Muscle layer of duodenum (tissue), 2 donors: ENCODE measurements around the gene NFATC2.

ENCODE experiments used
- H3K27ac ChIP-seq: one replicate; pipeline ENCODE4 v1.7.0; 2013; ENCODE audit warnings: mild to moderate bottlenecking, low read length
- H3K27me3 ChIP-seq: one replicate; pipeline ENCODE4 v1.7.0; 2013; ENCODE audit warnings: low read depth, mild to moderate bottlenecking, control low read depth, low read length
- H3K36me3 ChIP-seq, 2 donors: one replicate each; pipeline ENCODE4 v1.7.0; 2013; ENCODE audit warnings: low read length in 2 of 2, control low read depth in 1 of 2, mild to moderate bottlenecking in 1 of 2; ENCODE audit not compliant: insufficient read depth in 2 of 2, control insufficient read depth in 1 of 2
- H3K4me1 ChIP-seq, 2 donors: one replicate each; pipeline ENCODE4 v1.7.0; 2013; ENCODE audit warnings: low read length in 2 of 2, mild to moderate bottlenecking in 2 of 2, control low read depth in 1 of 2, moderate library complexity in 1 of 2; ENCODE audit not compliant: insufficient read depth in 2 of 2, control insufficient read depth in 1 of 2
- H3K4me3 ChIP-seq, 2 donors: one replicate each; pipeline ENCODE4 v1.7.0; 2013; ENCODE audit warnings: low read length in 2 of 2, low read depth in 1 of 2, mild to moderate bottlenecking in 1 of 2
- H3K9me3 ChIP-seq, 2 donors: one replicate each; pipeline ENCODE4 v1.7.0; 2013; ENCODE audit warnings: low read length in 2 of 2, control low read depth in 1 of 2, mild to moderate bottlenecking in 1 of 2; ENCODE audit not compliant: control insufficient read depth in 1 of 2
- donor health status: healthy.

The NFATC2 gene

DNA sequence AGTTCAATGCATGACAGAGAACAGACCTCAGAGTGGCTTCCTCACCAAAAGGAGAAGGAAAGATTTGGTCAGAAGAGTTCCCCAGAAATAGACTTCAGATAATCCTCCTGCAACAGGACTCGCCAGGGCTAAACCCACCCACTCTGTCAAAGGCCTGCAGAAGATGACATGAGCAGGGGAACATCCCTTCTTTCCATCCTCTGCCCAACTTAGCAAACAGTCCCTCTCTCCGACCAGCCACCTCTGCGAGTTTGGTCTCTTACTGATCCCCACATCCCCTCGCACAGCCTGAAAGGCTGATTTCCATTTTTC, 7.5 kb downstream of the NFATC2 start:
- H3K27ac ChIP-seq: no peak overlapping the region
- no peaks in the 10 kb centered on the region for H3K36me3 ChIP-seq
- H3K4me1 ChIP-seq: peaks cover 0 to 6% of the 10 kb centered on the region in 2 donors
- no peaks in the 10 kb centered on the region for H3K27me3 ChIP-seq
- no peaks in the 10 kb centered on the region for H3K9me3 ChIP-seq
- no peak overlapping the region for H3K4me3 ChIP-seq

DNA sequence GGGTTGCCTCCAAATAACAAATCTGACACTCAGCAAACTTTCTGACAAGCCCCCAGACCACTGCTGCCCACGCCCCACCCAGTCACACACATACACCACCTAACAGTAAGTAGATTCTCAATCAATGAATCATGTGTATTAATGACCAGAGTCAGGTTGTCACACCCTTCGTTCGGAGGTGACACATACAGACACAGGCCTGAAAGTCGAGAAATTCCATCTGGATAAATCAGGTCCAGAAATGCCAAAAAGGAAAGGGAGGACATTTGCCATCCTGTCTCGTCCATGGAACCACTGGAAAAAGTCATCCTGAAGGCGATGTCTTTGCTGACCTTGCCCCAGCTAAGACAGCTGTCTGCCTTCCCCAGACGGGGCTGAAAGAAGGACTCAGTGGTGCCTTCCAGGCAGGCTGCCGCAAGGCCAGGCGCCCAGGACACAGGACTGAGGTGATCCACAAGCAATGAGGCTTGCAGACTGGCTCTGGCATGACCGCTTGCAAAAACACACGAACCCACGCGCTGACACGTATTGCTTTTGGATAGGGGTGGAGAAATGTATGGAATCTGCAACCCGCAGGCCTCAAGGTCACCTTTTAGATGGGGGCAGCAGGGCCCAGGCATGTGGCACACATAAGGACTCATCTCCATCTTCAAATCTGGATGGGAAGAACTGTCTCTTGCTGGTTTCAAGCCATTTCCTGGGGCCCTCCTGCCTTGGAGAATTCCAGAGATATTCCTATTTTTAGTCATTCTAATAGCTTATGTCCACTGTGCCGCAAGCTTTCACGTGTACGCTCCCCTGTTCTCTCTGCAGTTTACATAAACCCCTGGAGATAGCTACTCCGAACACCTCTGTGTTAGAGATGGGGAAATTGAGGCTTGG, 9.0 kb downstream of the NFATC2 start:
- Histone ChIP-seq H3K27ac (peak overlapping the region; percentile 61), H3K4me1 (peaks cover 0 to 12% of the 10 kb centered on the region in 2 donors), H3K9me3 (no peaks in the 10 kb centered on the region), H3K4me3 (no peak overlapping the region), H3K27me3 (no peaks in the 10 kb centered on the region), H3K36me3 (no peaks in the 10 kb centered on the region)

DNA sequence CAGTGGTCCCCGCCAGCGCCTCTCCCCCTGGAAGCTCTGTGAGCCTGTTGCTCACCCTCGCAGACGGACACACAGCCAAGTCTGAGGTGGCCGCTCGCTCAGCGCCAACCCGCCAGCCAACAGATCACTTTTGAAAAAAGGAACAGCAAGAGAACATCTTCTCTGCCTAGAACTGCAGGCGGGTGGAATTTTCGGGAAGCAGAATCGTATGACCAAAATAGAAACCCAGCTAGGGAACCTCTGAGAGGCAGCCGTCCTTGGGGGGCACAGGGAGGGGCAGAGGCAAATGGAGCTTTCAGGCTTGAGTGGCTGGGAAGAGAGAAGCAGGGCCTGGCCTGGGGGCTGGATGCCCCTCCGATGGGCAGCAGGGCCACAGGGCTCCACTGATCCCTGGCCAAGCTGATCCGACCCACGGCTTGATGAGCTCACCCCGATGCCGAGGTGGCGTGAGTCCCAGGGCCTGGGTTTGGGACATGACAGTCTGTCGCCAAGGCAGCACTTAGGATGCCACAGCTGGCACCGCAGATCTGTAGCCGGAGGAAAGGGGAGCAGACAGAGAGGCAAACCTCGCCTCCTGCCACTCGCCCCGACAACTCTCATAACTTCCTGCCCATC, 9.8 kb downstream of the NFATC2 start:
- H3K36me3 ChIP-seq: no peaks in the 10 kb centered on the region
- no peaks in the 10 kb centered on the region for H3K9me3 ChIP-seq
- H3K4me1 ChIP-seq: peaks cover 0 to 12% of the 10 kb centered on the region in 2 donors
- H3K4me3 ChIP-seq: no peak overlapping the region
- no peaks in the 10 kb centered on the region for H3K27me3 ChIP-seq
- H3K27ac ChIP-seq: peak overlapping the region; percentile 61

DNA sequence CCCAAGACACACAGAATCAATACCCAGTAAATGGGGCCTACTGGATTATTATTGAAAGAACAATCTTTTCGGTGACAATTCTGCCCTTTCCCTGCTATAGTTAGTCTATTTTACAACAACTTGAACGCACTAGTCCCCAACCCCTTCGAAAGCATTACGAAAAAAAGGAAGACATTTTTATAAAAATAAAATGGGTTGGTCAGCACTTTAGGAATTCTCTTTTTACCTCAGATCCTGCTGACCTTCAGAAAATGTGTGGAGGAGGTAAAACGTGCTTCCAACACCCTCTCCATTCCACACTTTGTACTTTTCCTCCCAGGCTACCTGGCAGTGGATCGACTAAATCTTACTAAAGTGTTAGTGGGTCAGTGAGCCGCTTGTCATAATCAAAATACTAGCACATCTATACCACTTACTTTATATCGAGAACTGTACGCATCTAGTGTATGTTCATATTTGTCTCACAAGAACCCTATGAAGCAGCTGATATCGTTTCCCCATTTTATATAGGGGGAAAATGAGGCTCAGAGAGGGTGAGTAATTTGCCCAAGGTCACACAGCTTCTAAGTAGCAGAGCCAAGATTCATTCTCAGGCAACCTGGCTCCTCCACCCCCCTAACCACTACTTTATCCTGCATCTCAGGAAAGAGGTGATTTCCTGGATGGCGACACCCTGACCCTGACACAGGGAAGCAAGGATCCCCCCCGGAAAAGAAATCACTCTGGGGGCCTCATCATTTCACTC, 10.6 kb downstream of the NFATC2 start:
- peaks cover 0 to 12% of the 10 kb centered on the region in 2 donors for H3K4me1 ChIP-seq
- no peaks in the 10 kb centered on the region for H3K9me3 ChIP-seq
- H3K27me3 ChIP-seq: no peaks in the 10 kb centered on the region
- no peak overlapping the region for H3K4me3 ChIP-seq
- H3K36me3 ChIP-seq: no peaks in the 10 kb centered on the region
- H3K27ac ChIP-seq: peak overlapping the region; percentile 61

- Histone ChIP-seq H3K36me3 (no peaks in the 10 kb centered on the region), H3K4me3 (no peak overlapping the region), H3K4me1 (peaks cover 0 to 12% of the 10 kb centered on the region in 2 donors), H3K9me3 (no peaks in the 10 kb centered on the region), H3K27me3 (no peaks in the 10 kb centered on the region), H3K27ac (no peak overlapping the region)
Observed at GRCh38 chr20:51531141-51531710, 11.3 kb downstream of the NFATC2 start.

DNA sequence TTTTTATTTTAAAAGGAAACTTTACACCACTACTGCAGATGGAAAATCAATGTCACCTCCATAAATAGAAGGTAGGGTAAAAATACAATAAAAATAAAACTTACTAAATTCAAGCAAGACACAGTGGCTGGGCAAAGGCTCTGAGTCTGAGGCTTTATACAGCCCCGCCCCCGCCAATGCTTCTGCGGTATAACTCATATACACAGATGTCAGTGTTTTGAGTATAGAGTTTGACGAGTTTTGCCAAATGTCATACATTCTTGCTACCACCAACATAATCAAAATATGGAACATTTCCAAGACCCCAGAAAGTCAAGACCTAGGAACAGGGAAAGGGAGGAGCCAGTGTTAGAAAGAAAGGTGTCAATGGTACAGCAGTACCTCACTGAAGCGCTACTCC, 12.8 kb downstream of the NFATC2 start:
- Histone ChIP-seq H3K36me3 (no peaks in the 10 kb centered on the region), H3K4me3 (no peak overlapping the region), H3K27me3 (no peaks in the 10 kb centered on the region), H3K4me1 (peaks cover 0 to 13% of the 10 kb centered on the region in 2 donors), H3K27ac (no peak overlapping the region), H3K9me3 (no peaks in the 10 kb centered on the region)

DNA sequence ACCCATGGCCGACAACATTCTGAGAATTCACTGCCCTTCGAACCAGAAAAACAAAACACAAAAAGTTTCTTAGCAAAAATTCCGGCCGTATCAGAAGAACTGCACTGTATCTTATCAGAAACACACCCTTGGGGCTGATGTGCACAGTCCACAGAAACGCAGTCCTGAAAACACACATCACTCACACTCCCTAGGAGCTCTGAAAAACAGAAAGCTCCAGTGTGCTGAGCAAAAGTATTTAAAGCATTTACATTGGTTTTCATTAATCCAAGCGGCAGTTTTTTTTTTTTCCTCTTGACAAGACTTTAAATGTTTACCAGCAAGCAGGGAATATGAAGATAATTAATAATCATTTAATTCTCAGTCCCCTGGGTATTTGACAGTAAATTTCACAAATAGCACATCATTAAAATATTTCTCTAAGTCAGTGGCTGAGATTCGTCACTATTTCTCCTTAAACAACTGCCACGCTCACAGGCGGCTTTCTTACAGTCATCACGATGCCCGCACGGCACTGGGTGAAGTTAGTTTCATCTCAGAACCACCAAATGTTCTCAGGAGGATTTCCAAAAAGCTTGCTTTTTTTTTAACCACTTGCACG, 13.3 kb downstream of the NFATC2 start:
- Histone ChIP-seq H3K9me3 (no peaks in the 10 kb centered on the region), H3K4me1 (peaks cover 0 to 17% of the 10 kb centered on the region in 2 donors), H3K4me3 (no peak overlapping the region), H3K27me3 (no peaks in the 10 kb centered on the region), H3K27ac (peak overlapping the region; percentile 19), H3K36me3 (no peaks in the 10 kb centered on the region)

DNA sequence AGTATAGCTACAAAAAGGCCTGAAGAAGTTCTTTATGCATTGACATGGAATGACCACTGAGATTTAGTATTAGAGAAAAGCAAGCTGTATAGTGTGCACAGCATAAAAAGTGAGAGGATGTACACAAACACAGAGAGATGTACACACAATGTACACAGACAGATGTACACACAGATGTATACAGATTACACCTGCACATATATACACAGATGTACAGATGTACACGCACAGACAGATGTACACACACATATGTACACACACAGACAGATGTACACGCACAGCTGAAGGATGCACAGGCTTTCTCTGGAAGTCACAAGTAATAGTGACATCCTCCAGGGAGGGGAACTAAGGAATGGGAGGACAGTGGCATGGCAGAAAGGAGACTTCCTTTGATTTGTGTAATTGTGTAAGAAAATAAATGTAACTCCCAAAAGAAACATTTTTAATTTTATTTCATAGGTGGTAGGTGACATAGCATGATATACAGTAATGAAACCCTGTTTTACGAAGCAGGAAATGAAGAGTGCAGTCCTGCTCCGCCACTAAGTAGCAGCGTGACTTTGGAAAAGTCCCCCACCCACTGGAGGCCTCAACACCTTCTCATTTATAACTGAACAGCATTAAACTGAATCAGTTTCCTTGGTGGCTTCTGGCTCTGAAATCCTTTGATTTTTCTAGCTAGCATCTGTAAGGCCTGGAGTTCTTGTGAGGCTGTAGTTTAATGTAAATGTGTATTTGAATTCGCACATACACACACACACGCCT, 14.1 kb downstream of the NFATC2 start:
- Histone ChIP-seq H3K9me3 (no peaks in the 10 kb centered on the region), H3K4me3 (no peak overlapping the region), H3K27me3 (no peaks in the 10 kb centered on the region), H3K36me3 (no peaks in the 10 kb centered on the region), H3K4me1 (peaks cover 0 to 12% of the 10 kb centered on the region in 2 donors), H3K27ac (peak overlapping the region; percentile 19)

- H3K27me3 ChIP-seq: no peaks in the 10 kb centered on the region
- H3K36me3 ChIP-seq: peaks cover 0 to 7% of the 10 kb centered on the region in 2 donors
- no peak overlapping the region for H3K4me3 ChIP-seq
- H3K27ac ChIP-seq: no peak overlapping the region
- peaks cover 0 to 11% of the 10 kb centered on the region in 2 donors for H3K4me1 ChIP-seq
- H3K9me3 ChIP-seq: no peaks in the 10 kb centered on the region
Observed at GRCh38 chr20:51526754-51527153, 15.8 kb downstream of the NFATC2 start.

DNA sequence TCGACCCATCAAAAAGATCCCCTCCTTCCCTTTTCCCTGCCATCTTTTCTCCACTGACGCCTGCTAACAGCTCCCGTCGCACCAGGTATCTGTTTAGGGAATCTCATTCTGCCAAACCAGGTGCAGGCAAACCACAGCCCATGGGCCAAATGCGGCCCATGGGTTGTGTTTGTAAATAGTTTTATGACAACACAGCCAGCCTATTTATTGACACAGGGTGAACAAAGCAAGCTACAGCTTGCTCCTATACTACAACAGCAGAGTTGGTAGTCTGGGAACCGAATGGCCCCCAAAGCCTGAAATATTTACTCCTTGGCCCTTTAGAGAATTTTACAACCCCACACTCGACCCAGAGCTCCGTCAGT, 16.4 kb downstream of the NFATC2 start:
- Histone ChIP-seq H3K27me3 (no peaks in the 10 kb centered on the region), H3K4me3 (no peak overlapping the region), H3K9me3 (no peaks in the 10 kb centered on the region), H3K27ac (no peak overlapping the region), H3K36me3 (peaks cover 0 to 7% of the 10 kb centered on the region in 2 donors), H3K4me1 (peaks cover 0 to 11% of the 10 kb centered on the region in 2 donors)
